Mammary epithelial cell (primary cell): ENCODE measurements around the gene MINDY3.

Experiments
- CTCF ChIP-seq, 2 donors: IDR thresholded peaks in 1 of 2; conservative IDR thresholded peaks in 1 of 2; 2 replicates each; pipeline ENCODE4 v1.5.1; 2011 to 2012; ENCODE audit warnings: inconsistent platforms in 2 of 2, low read length in 2 of 2, mild to moderate bottlenecking in 2 of 2, control low read depth in 1 of 2, low read depth in 1 of 2; ENCODE audit not compliant: insufficient read depth in 1 of 2; ENCODE audit errors: extremely low read depth in 1 of 2
- EZH2 ChIP-seq: IDR thresholded peaks from 2 replicates; pipeline ENCODE4 v1.6.1; 2012; ENCODE audit warnings: low read length, inconsistent platforms, borderline replicate concordance

- TF ChIP-seq CTCF (conservative IDR thresholded peaks at IDR 0.05 in 1 of 2, IDR thresholded peaks at IDR 0.05 in 1 of 2; ENCODE audit: extremely low read depth in 1 of 2, insufficient read depth in 1 of 2, low read depth in 1 of 2, low read length in 2 of 2) (no peak), EZH2 (no peak)
Observed at GRCh38 chr10:15759265-15759664, 101.0 kb downstream of the MINDY3 start.
